Panc1 (cell line): Measurements from ENCODE around the gene FYCO1. TPM values are rescaled to one million over a fixed set of nuclear protein-coding genes. Genes with fewer than 3 reads are reported as not detected.

Experiments used
- ATAC-seq: fragments of 200-7000 bp; cut with Tn5 transposase; 2 replicates; pipeline ENCODE4 v1.9.1; 2020; ENCODE audit warnings: mild to moderate bottlenecking, moderate library complexity
- BruUV-seq: library from RNA; stranded (reverse); fragments of 400-500 nt; replicated peaks from 2 replicates; lab custom pipeline; 2021; lab: Mats Ljungman, UMichigan
- CTCF ChIA-PET: fragments of 300-600 bp; sonication (Branson Sonifier 250); formaldehyde crosslinking; loops from one replicate; lab custom pipeline; 2022; ENCODE audit warnings: antibody characterized with exemption; lab: Charles Lee
- POLR2A ChIA-PET: fragments of 300-600 bp; sonication (Branson Sonifier 250); formaldehyde crosslinking; loops from one replicate; lab custom pipeline; 2022; ENCODE audit warnings: antibody characterized with exemption; lab: Charles Lee
- DNase-seq: peaks from one replicate; pipeline ENCODE4 v3.0.0-alpha.2; 2010; ENCODE audit warnings: low read depth, low spot score
- H3K27ac ChIP-seq: 2 replicates; pipeline ENCODE4 v1.5.1; 2011; ENCODE audit warnings: mild to moderate bottlenecking, low read length, inconsistent platforms
- H3K27me3 ChIP-seq: fragments of 200-500 bp; sonication (Bioruptor generic); 2 replicates; pipeline ENCODE4 v1.6.0; 2014; ENCODE audit warnings: low read length, inconsistent platforms; ENCODE audit not compliant: control insufficient read depth, insufficient read depth
- H3K36me3 ChIP-seq: fragments of 200-500 bp; sonication (Bioruptor generic); 2 replicates; pipeline ENCODE4 v1.5.1; 2014; ENCODE audit warnings: inconsistent platforms, mild to moderate bottlenecking, low read length, moderate library complexity; ENCODE audit not compliant: control insufficient read depth, insufficient read depth
- H3K4me1 ChIP-seq: 2 replicates; pipeline ENCODE4 v1.5.1; 2011; ENCODE audit warnings: inconsistent platforms, mild to moderate bottlenecking, low read length, moderate library complexity; ENCODE audit not compliant: control insufficient read depth, insufficient read depth
- H3K4me3 ChIP-seq, 2 experiments: 2 replicates each; pipeline ENCODE4 v1.5.1; 2011 to 2012; ENCODE audit warnings: low read depth in 2 of 2, low read length in 2 of 2, mild to moderate bottlenecking in 2 of 2, inconsistent platforms in 1 of 2, moderate library complexity in 1 of 2
- H3K9me3 ChIP-seq: fragments of 200-500 bp; sonication (Bioruptor generic); 2 replicates; pipeline ENCODE4 v1.5.1; 2014; ENCODE audit warnings: low read depth, mild to moderate bottlenecking, inconsistent platforms, low read length, moderate library complexity; ENCODE audit not compliant: control insufficient read depth, insufficient read depth
- CTCF ChIP-seq: fragments of 450-650 bp; IDR thresholded peaks from 2 replicates; pipeline ENCODE4 v1.5.1; 2017; ENCODE audit warnings: mild to moderate bottlenecking
- POLR2AphosphoS5 ChIP-seq: IDR thresholded peaks from 2 replicates; pipeline ENCODE4 v1.6.1; 2012; ENCODE audit warnings: mild to moderate bottlenecking, low read depth, low read length, moderate library complexity
- REST ChIP-seq, 2 experiments: IDR thresholded peaks; 2 replicates each; pipeline ENCODE4 v1.6.1; 2011 to 2012; ENCODE audit warnings: low read depth in 2 of 2, control low read depth in 1 of 2, low read length in 1 of 2, mild to moderate bottlenecking in 1 of 2, moderate library complexity in 1 of 2; ENCODE audit not compliant: insufficient read depth in 1 of 2
- SIN3A ChIP-seq: IDR thresholded peaks from 2 replicates; pipeline ENCODE4 v1.6.1; 2012; ENCODE audit warnings: low read depth, mild to moderate bottlenecking, low read length, moderate library complexity, borderline replicate concordance; ENCODE audit not compliant: insufficient read depth
- in situ Hi-C: cut with HindIII; loops from 2 replicates; pipeline ENCODE4 v1.10.0; 2016; ENCODE audit warnings: low sequenced_read_pairs, low pct_unique_long_range_greater_than_20kb
- intact Hi-C: fragments of 100-400 bp; cut with micrococcal nuclease; formaldehyde crosslinking; loops from one replicate; pipeline ENCODE4 v1.10.0; 2022; ENCODE audit not compliant: unreplicated experiment
- total RNA-seq: library from RNA; stranded (reverse); gene quantifications from one replicate; pipeline ENCODE4 v1.2.1, GENCODE V29; 2021; ENCODE audit not compliant: unreplicated experiment

The FYCO1 gene
- total RNA-seq, 1 experiment from 2014 or later: 8.7 TPM

GRCh38 chr3:45950131-45950530, 45.5 kb downstream of the FYCO1 start:
- H3K27me3 ChIP-seq: no peaks in the 10 kb centered on the region
- no peaks in the 10 kb centered on the region for H3K36me3 ChIP-seq
- in situ Hi-C loops (no loop called here), intact Hi-C loops (no loop called here)
- no peaks in the 10 kb centered on the region for H3K9me3 ChIP-seq
- no peak for DNase-seq
- no TSS peak for BruUV-seq
- TF ChIP-seq POLR2AphosphoS5 (no peak), REST (IDR thresholded peaks at IDR 0.05; ENCODE audit: insufficient read depth in 1 of 2, low read depth in 2 of 2, low read length in 1 of 2) (no peak), SIN3A (no peak), CTCF (no peak)
- ChIA-PET POLR2A (no interaction called here), CTCF (no interaction called here)
- no peak overlapping the region for H3K27ac ChIP-seq
- H3K4me3 ChIP-seq: no peak overlapping the region
- ATAC-seq: no peak
- no peaks in the 10 kb centered on the region for H3K4me1 ChIP-seq

- no peak for TF ChIP-seq REST (IDR thresholded peaks at IDR 0.05; ENCODE audit: insufficient read depth in 1 of 2, low read depth in 2 of 2, low read length in 1 of 2)
- in situ Hi-C loops (no loop called here), intact Hi-C loops (no loop called here)
- CTCF ChIA-PET: no interaction called here
- H3K27ac ChIP-seq: no peak overlapping the region
- POLR2A ChIA-PET: no interaction called here
- no peaks in the 10 kb centered on the region for H3K4me1 ChIP-seq
- DNase-seq (no peak), ATAC-seq (no peak)
- no peaks in the 10 kb centered on the region for H3K36me3 ChIP-seq
- no peak overlapping the region for H3K4me3 ChIP-seq
- H3K27me3 ChIP-seq: no peaks in the 10 kb centered on the region
- H3K9me3 ChIP-seq: no peaks in the 10 kb centered on the region
- no TSS peak for BruUV-seq
Measured at GRCh38 chr3:45949432-45949831, 46.2 kb downstream of the FYCO1 start.
